GM12872 (cell line): ENCODE results near the gene TRMT1L.

Experiments
- CTCF ChIP-seq: IDR thresholded peaks from 3 replicates; pipeline ENCODE4 v1.5.1; 2011; ENCODE audit warnings: low read depth, mild to moderate bottlenecking, low read length, moderate library complexity; ENCODE audit not compliant: insufficient read depth

Gene TRMT1L

GRCh38 chr1:185069202-185069772 lies 87.5 kb downstream of the TRMT1L start:
- no peak for TF ChIP-seq CTCF

- TF ChIP-seq CTCF: no peak
Observed at GRCh38 chr1:185068341-185068740, 88.4 kb downstream of the TRMT1L start.
